H1 (cell line): ENCODE measurements around the gene NIFK. TPM values are rescaled to one million over a fixed set of nuclear protein-coding genes. Genes with fewer than 3 reads are reported as not detected.

Experiments
- ATF3 ChIP-seq: IDR thresholded peaks from 2 replicates; pipeline ENCODE4 v1.6.1; 2011; ENCODE audit warnings: low read depth, mild to moderate bottlenecking, low read length; ENCODE audit not compliant: insufficient read depth
- CBX5 ChIP-seq: fragments of 300-800, 300-1000 bp; sonication (generic); IDR thresholded peaks from 2 replicates; pipeline ENCODE4 v1.7.1; 2016; ENCODE audit warnings: antibody characterized with exemption, low read length, low read depth
- CBX8 ChIP-seq: fragments of 300-800, 300-1000 bp; sonication (generic); IDR thresholded peaks from 2 replicates; pipeline ENCODE4 v1.7.1; 2016; ENCODE audit warnings: low read depth, low read length, borderline replicate concordance
- CEBPB ChIP-seq: IDR thresholded peaks from 2 replicates; pipeline ENCODE4 v1.6.1; 2012; ENCODE audit warnings: low read depth, low read length
- CHD1 ChIP-seq: IDR thresholded peaks from 2 replicates; pipeline ENCODE4 v1.6.1; 2012; ENCODE audit warnings: low read depth, low read length, improper control_type of control experiment
- CTBP2 ChIP-seq: IDR thresholded peaks from 2 replicates; pipeline ENCODE4 v1.7.0; 2011; ENCODE audit warnings: borderline replicate concordance, mild to moderate bottlenecking, moderate library complexity, mixed read lengths, low read length; ENCODE audit not compliant: insufficient read depth, insufficient read length
- E2F6 ChIP-seq: IDR thresholded peaks from 2 replicates; pipeline ENCODE4 v1.6.1; 2012; ENCODE audit warnings: inconsistent platforms
- GABPA ChIP-seq: IDR thresholded peaks from 2 replicates; pipeline ENCODE4 v1.6.1; 2011; ENCODE audit warnings: mild to moderate bottlenecking, low read length, moderate library complexity, borderline replicate concordance; ENCODE audit not compliant: insufficient read depth
- JUN ChIP-seq: IDR thresholded peaks from 2 replicates; pipeline ENCODE4 v1.6.1; 2011; ENCODE audit warnings: low read depth, mild to moderate bottlenecking, improper control_type of control experiment, low read length
- KDM1A ChIP-seq: fragments of 200-600, 300-600 bp; sonication (generic); IDR thresholded peaks from 2 replicates; pipeline ENCODE4 v1.7.1; 2016; ENCODE audit warnings: mild to moderate bottlenecking, low read length, borderline replicate concordance
- KDM4A ChIP-seq: IDR thresholded peaks from one replicate; pipeline ENCODE4 v1.7.1; 2012; ENCODE audit warnings: low read depth, mild to moderate bottlenecking, moderate library complexity, low read length, inconsistent platforms; ENCODE audit not compliant: severe bottlenecking
- KDM5A ChIP-seq: fragments of 200-600 bp; IDR thresholded peaks from 2 replicates; pipeline ENCODE4 v1.7.1; 2012; ENCODE audit warnings: mild to moderate bottlenecking, low read length, inconsistent platforms, mixed read lengths
- MAFK ChIP-seq: IDR thresholded peaks from 2 replicates; pipeline ENCODE4 v1.6.1; 2012; ENCODE audit warnings: low read depth, mild to moderate bottlenecking, improper control_type of control experiment, low read length
- NRF1 ChIP-seq: IDR thresholded peaks from 2 replicates; pipeline ENCODE4 v1.6.1; 2011; ENCODE audit warnings: mild to moderate bottlenecking, low read depth, low read length, improper control_type of control experiment
- POLR2A ChIP-seq, 2 experiments: IDR thresholded peaks; 1 replicate in 1 of 2; 2 replicates in 1 of 2; pipeline ENCODE4 v1.6.1; 2011; ENCODE audit warnings: low read depth in 2 of 2, low read length in 2 of 2, mild to moderate bottlenecking in 2 of 2; ENCODE audit errors: control extremely low read depth in 1 of 2
- POU5F1 ChIP-seq: IDR thresholded peaks from 2 replicates; pipeline ENCODE4 v1.6.1; 2011; ENCODE audit warnings: low read depth, mild to moderate bottlenecking, low read length, moderate library complexity
- RBBP5 ChIP-seq: IDR thresholded peaks from 2 replicates; pipeline ENCODE4 v1.7.1; 2012; ENCODE audit warnings: low read depth, mild to moderate bottlenecking, inconsistent platforms, low read length, moderate library complexity, borderline replicate concordance
- RNF2 ChIP-seq: fragments of 200-900, 300-1000 bp; sonication (generic); IDR thresholded peaks from 2 replicates; pipeline ENCODE4 v1.7.1; 2016; ENCODE audit warnings: borderline replicate concordance, low read depth, mild to moderate bottlenecking, antibody characterized with exemption, low read length; ENCODE audit not compliant: poor library complexity, severe bottlenecking; ENCODE audit errors: missing control alignments
- RXRA ChIP-seq: IDR thresholded peaks from 2 replicates; pipeline ENCODE4 v1.6.1; 2011; ENCODE audit warnings: low read depth, mild to moderate bottlenecking, low read length, moderate library complexity; ENCODE audit not compliant: insufficient read depth
- SP2 ChIP-seq: IDR thresholded peaks from 2 replicates; pipeline ENCODE4 v1.6.1; 2012; ENCODE audit warnings: mild to moderate bottlenecking, low read length, inconsistent platforms
- TAF1 ChIP-seq: IDR thresholded peaks from 2 replicates; pipeline ENCODE4 v1.6.1; 2011; ENCODE audit warnings: mild to moderate bottlenecking, low read depth, low read length
- TAF7 ChIP-seq: optimal IDR thresholded peaks from 2 replicates; pipeline ENCODE3; 2011; ENCODE audit warnings: low read depth, mild to moderate bottlenecking, inconsistent platforms, low read length, moderate library complexity, borderline replicate concordance
- polyA plus RNA-seq, 7 experiments: library from polyadenylated mRNA; depleted of rRNA in 3 of 7; stranded (reverse) in 5 of 7; unstranded in 2 of 7; fragments of >200 nt in 5 of 7; fragments of 200-250 nt in 2 of 7; gene quantifications; 1 replicate in 5 of 7; 2 replicates in 1 of 7; 4 replicates in 1 of 7; pipeline versions ENCODE4 v1.2.1 to v1.2.3, GENCODE V29; 2011 to 2013; ENCODE audit warnings: missing spikeins in 2 of 7, mixed read lengths in 2 of 7
- total RNA-seq: library from RNA; stranded (reverse); fragmentation: NEBNext Ultra II Directional; extraction: Animal tissue kit (Norgen Biotek cat#: 25700); gene quantifications from 2 replicates; pipeline ENCODE4 v1.2.1, GENCODE V29; 2021

NIFK gene
- total and polyA plus RNA-seq, 2 of the 8 experiments (the other 6 are each of a cell fraction or from before 2014, with no cell fraction given), result 24.4 to 117 TPM

GRCh38 chr2:121682396-121683298 lies 54.0 kb downstream of the NIFK start (continued):
- no peak for TF ChIP-seq KDM1A
- no peak for TF ChIP-seq MAFK
- TF ChIP-seq TAF7, result peak; percentile 86
- TF ChIP-seq KDM4A, result no peak
- TF ChIP-seq KDM5A, result no peak
- TF ChIP-seq ATF3, result no peak
- no peak for TF ChIP-seq CEBPB
- TF ChIP-seq CBX5, result no peak
- no peak for TF ChIP-seq CBX8
- TF ChIP-seq RNF2, result no peak
- TF ChIP-seq CHD1, result no peak; the same call in 1 of the 2 replicates
- no peak for TF ChIP-seq GABPA
- peak; percentile 37 for TF ChIP-seq E2F6
- no peak for TF ChIP-seq CTBP2
- TF ChIP-seq RBBP5, result 0 out of 2 replicates have a peak, but pooled peaks have one; percentile 31
- TF ChIP-seq TAF1, result peak; percentile 87
- TF ChIP-seq NRF1, result no peak
- TF ChIP-seq RXRA, result no peak
- TF ChIP-seq SP2, result no peak
- TF ChIP-seq POLR2A (IDR thresholded peaks at IDR 0.05; ENCODE audit: control extremely low read depth in 1 of 2, low read depth in 2 of 2, low read length in 2 of 2), result peak; percentile 83 to 89
- no peak; the same call in 1 of the 2 replicates for TF ChIP-seq JUN
- TF ChIP-seq POU5F1, result no peak
